Cerebellar cortex (tissue), 1 donor: ENCODE data around the gene TRAPPC4.
A peak's percentile ranks its signal among the peaks of the same experiment; 100 is the strongest.
"Not testable (repeated sequence)": the region's sequence is repeated elsewhere in the genome, so short reads cannot be mapped to it uniquely, and the experiment has no call there.

ENCODE experiments used
- DNase-seq: peaks from one replicate; pipeline ENCODE4 v3.0.0-alpha.2; 2015; ENCODE audit warnings: low spot score

The TRAPPC4 gene

DNA sequence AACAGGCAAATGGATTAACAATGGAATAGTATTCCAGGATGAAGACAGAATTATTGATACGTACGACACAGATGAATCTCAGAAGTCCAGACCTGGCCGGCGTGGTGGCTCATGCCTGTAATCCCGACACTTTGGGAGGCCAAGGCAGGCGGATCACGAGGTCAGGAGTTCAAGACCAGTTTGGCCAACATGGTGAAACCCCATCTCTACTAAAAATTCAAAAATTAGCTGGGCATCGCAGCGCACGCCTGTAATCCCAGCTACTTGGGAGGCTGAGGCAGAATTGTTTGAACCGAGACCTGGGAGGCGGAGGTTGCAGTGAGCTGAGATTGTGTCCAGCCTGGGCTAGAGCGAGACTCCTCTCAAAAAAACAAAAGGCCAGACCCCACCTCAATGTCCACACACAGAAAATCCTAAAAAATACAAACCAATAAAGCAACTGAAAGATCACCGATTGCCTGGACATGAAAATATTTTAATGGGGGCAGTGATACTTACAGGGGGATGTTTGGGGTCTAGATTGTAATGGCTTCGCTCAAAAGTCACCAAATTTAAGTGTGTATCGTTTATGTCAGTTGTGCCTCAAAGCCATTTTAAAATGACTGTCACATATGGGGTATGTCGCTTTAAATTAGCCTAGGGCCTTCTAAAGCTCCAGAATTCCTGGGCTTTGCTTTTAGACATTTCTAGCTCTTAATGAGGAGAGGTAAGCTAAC lies 4.2 kb upstream of the TRAPPC4 start:
- no peak for DNase-seq

DNA sequence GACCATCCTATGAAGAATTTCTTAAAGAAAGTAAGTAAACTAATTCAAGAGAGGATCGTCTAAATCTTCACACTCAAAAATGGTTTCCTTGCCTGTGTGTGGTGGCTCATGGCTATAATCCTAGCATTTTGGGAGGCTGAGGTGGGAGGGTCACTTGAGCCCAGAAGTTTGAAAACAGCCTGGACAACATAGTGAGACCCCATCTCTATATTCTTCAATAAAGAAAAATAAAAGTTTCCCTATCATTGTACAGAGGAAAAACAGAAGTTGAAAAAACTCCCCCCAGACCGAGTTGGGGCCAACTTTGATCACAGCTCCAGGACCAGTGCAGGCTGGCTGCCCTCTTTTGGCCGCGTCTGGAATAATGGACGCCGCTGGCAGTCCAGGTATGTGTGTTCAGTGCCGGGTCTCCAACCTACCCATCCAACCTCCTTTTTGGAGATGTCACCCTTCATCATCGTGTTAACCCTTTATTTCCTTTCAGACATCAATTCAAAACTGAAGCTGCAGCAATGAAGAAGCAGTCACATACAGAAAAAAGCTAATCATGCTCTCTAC lies 3.4 kb upstream of the TRAPPC4 start:
- DNase-seq: peak; percentile 40

DNA sequence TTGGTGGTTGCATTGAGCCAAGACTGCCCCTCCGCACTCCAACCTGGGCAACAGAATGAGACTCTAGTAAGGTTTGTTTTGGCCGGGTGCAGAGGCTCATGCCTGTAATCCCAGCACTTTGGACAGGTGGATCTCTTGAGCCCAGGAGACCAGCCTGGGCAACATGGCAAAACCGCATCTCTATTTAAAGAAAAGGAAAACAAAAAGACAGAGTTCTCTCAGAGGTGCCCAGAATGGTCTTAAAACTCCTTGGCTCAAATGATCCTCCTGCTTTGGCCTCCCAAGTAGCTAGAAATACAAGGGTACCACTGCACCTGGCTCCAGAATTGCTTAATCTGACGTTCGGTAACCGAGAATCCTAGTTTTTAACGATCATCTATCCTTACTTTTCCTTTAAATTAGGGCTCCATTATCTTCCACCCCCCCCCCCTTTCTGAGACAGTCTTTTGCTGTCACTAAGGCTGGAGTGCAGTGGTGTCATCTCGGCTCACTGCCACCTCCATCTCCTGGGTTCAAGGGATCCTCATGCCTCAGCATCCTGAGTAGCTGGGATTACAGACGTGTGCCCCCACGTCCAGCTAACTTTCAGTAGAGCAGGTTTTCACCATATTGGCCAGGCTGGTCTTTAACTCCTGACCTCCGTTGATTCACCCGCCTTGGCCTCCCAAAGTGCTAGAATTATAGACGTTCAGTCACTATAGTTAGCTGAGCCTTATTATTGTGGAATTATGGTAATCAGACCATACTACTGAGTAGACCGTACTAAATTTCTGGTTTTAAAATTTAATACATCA lies 2.2 kb upstream of the TRAPPC4 start:
- no peak for DNase-seq

DNA sequence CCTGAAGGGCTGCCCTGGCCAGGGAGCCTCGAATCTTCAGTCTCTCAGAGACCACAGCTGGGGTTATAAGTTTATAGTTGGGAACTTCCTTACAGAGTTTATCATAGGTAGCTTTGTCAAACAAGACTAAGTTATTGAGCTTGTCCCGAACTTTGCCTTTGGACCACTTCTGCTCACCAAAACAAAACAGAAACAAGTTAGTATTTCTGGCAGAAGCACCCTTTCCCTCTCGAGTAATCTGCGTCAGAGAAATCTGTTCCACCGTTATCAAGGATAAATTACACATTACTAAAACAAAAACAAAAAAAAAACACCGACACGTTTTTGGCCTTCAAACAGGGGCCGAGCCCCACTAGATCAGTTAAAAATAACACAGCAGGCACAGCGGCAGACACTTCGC lies 1.2 kb upstream of the TRAPPC4 start:
- DNase-seq: not testable (repeated sequence)

DNA sequence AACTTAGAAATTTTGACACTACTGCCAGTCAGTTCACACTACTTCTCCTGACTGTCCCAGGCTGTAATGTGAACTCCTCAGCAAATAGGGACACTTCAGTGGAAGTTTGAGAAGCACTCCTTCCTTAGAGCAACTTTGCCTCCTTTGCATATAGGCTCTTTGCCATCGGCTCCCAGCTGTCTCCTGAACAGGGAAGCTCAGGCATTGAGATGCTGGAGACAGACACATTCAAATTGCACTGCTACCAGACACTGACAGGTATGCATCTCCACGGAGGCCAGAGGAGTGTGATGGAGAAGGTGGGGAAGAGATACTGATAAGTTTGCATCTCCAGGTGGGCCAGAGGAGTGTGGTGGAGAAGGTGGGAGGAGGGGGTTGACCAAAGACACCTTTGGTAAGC lies 1.4 kb downstream of the TRAPPC4 start:
- no peak for DNase-seq

DNA sequence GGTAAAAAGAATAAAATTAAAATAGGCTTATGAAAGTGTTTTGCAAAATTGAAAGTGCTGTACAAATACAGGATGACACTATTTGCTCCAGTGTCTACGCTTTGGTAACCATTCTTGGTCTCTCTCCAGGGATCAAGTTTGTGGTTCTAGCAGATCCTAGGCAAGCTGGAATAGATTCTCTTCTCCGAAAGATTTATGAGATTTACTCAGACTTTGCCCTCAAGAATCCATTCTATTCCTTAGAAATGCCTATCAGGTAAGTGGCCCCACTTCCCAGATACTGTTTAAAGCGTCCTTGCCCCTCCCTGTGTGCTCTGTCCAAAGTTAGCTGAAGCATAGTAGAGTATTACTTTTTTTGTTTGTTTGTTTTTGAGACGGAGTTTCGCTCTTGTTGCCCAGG lies 3.1 kb downstream of the TRAPPC4 start:
- DNase-seq: no peak

DNA sequence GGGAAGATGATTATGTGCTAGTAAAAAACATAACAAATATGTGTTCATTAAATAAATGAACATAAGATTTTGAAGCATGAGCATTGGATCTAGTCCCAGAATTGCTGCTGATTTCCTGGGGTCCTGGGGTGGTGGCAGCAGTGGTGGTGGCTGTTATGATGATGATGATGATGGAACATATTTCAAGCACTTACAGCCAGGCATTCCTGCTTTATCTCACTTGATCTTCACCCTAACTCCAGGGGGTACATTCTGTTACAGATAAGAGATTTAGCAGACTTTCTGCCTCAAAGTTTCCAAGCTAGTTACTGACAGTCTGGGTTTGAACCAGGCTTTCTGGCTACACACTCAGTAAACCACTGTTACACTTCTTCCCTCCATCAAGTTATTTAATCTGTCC lies 5.2 kb downstream of the TRAPPC4 start:
- DNase-seq: no peak

DNA sequence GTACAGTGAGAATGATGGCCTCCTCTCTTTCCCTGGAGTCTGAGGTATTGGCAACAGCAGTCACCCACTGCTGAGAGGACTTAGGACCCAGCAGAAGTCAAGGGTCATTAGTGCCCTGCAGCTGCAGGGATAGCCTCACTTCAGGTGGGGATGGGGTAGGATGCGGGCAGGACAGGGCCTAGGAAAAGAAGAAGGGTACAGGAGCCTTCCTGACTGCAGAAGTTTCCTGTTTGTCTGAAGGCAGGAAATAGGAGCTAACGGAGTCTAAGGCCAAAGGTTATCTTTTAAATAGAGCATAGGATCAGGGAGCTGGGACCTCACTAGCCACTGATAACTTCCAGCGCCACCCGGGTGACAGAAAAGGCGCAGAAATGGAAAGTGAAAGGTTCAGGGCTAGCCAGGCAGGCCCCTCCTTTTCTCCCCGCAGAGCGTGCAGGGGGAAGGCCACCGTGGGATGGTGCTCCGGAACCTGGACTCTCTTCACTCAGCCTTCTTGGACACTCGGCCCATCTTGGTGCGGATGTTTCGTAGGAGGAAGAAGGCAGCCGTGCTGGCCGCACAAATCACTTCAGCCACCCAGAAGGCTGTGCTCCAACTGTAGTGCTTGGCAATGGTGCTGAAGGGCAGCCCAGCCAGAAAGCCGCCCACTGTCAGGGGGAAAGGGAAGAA lies 6.0 kb downstream of the TRAPPC4 start:
- no peak for DNase-seq

DNA sequence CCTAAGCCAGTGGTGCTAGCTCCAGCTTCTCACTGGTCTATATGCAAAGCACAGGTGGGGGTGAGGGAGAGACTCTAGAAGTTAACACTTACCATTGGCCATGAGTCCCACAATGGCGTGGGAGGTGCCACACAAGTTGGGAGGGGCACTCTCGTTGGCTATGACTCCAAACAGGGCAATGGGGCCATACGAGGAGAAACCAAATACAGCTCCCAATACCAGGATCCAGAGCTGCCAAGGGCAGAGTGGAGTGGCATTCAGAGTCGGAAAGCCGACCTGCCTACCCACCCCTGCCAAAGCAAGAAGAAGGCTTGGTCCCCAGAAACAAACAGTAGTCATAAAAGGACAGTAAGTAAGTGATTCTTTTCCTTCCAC lies 6.5 kb downstream of the TRAPPC4 start:
- no peak for DNase-seq

DNA sequence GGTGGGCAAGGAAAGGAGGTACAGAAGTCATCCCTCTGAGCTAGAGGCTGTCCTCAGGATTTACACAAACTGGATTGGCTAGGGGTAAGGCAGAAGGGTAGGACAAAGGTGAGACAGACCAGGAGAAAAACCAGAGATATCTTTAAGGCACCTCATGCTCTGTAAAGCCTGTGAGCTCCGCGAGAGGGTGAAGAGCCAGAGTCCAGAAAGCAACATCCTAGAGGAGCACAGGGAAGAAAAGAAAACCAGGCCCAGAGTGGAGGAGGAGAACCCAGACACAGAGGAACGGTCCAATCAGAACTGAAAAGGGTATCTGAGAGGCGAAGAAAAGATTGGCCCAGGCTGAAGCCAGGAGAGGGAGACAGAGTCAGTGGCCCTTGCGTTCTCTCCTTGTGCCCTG lies 7.0 kb downstream of the TRAPPC4 start:
- no peak for DNase-seq

DNA sequence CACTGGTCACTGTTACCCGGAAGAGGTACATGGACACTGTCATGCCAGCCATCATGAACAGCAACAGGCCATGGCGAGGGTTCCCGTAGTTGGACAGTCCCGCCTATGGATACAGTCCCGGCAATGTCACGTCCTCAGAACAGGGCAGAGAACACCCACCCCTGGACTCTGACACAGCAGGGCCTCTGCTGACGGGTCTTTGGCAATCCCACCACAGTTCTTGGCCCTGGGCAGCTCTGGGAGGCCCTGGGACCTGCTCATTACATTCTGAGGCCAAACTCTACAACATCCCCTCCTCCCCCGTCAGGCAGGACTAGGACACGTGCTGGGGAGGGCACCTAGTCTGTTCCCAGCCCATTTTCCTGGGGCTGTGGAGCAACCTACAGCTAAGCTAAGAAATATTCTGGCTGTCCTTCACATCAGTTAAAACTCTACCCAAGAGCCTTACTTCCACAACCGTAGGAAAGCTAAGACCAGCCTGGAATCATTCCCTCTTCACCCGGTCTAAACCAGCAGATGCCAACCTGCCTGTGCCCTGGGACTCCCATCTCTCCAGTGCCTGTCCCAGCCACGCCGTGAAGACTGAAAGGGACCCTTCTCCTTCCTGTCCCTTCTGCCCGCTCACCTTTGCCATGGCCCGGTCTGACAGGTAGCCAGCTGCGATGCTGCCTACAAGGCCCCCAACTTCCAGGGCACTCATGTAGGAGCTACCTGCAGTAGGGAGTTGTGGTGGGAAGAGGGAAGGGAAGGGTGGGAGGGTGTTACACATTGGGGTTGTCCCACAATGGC lies 7.6 kb downstream of the TRAPPC4 start:
- DNase-seq: no peak

DNA sequence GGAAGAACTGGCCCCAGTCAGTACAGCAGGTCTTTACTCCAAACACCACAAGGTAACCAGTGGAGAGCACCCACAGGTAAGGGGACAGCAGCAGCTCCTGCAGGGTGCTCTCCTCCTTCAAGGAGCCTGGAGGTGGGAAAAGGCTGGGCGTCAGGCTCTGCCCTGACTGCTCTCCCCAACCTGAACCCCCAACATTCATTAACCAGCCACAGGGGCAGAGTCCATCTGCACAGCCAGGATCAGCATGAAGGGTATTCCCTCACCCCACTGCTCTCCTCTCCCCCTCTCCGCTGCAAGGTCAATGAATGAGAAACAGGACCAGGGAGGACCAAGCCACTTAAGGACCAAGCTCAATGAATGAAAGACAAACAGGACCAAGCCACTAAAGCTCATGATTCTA lies 8.4 kb downstream of the TRAPPC4 start:
- no peak for DNase-seq

DNA sequence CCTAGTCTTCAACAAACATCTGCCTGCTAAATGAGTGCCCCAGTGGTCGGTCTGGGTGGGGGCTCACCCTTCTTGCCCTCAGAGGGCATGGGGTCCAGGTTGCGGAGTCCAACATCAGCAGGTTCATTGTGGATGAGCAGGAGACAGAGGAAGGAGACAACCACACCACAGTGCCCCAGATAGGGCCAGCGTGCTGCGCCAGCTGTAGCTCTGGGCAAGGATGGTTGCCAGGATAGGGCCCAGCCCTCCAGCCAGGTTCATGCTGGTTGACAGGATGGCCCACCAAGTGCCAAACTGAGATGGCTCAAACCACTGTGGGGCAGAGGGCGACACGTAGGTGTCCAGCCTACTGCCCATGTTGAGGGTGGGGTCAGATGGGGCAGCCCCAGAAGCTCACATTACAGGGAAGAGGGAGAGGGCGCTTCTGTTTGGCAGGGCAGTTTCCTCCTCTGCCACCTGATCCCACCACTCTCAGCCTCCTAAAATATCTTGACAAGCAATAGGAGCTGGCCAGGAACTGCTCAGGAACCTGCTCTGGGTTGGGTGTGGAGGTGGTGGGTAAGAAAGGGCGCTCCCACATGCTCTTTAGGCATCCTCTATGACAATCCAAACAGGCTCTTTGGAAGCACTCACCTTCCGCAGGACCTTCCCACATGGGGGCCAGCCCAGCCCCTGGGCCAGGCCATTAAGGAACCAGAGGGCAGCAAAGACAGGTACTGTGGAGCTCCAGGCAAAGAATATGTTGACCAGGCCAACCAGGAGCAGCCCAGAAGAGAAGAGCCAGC lies 9.2 kb downstream of the TRAPPC4 start:
- no peak for DNase-seq

DNA sequence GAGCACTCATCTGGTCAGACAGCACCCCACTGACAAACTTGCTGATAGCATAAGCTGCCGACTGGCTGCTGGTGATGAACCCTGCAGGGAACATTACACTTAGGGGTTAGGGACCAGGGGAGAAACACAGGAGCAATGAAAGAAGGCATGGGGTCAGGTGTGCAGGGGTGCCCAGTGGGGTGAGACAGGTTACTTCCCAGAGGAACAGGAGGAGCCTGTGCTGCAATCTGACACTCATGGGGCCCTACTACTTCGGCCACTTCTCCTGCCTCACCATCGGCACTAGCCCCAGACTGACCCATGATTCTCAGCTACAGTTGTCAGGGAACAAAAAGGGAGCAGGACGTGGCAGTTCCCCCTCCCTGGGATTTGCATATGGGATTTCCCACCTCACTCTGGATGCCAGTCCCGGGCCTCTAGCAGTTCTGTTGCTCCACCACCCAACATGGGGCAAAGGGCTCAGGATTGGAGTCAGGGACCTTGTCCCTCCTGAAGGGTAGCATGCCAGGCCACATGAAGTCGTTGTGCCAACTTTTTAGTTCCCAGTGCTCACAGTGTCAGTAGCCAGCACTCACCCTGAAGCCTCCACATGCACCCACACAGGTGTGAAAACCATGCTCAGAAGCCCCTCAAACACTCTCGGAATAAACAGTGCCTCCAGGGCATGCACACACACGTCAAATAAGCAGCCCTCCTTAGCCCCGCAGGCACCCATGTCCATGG lies 9.9 kb downstream of the TRAPPC4 start:
- DNase-seq: no peak

DNA sequence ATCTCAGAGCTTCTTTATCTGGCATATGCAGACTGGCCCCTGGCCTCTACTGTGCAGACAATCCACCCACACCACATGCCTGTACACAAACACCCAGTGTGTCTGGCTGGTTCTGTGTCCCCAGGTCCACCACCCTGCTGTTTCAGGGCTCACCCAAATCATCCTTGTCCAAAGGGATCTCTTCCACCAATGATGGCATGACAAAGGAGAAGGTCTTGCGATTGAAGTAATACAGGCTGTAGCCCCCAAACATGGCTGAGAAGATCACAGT lies 10.4 kb downstream of the TRAPPC4 start:
- no peak for DNase-seq

DNA sequence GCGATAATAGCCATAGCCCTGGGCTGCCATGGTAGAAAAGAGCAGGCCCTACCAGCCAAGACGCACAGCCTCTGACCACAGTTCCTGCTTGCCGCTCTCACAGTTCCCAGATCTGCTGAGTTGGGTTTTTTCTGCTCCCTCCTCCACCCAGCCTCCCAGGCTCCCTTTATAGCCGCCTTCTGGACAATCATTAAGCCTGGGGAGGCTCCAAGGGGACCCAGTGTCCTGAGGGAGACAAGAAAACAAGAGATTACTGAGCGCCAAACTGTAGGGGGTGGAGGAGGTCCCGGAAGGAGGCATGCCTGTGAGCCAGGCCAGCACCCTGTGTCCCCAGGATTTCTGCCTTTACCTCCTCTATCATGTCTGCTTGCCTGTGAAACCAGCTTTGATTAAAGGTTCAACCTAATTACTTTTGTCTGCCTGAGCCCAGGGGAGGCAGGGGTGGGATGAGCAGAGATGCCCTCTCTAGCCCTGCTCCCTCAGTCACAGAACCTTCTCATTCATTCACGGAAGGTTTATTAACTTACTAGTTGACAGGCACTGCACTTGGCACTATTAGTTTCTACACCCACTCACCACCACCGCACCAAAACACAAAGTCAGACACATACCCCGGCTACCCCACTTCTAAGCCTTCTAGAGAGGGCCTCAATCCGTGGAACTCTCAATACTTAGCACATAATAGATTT lies 10.9 kb downstream of the TRAPPC4 start:
- peak; percentile 38 for DNase-seq

DNA sequence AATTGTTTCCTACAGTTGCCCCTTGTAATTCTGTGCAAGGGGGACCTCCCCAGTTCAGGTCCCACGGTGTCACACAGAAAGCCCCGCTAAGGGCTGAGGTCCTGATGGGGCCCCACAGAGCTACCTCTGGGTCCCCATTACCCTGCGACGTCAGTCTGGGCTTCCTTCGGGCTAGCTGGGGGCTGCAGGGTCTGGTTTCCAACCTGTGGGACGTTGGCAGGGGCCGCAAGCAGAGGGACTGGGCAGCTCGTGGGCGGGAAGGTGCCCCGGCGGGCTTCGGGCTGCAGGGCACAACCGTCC lies 11.4 kb downstream of the TRAPPC4 start:
- no peak for DNase-seq

DNA sequence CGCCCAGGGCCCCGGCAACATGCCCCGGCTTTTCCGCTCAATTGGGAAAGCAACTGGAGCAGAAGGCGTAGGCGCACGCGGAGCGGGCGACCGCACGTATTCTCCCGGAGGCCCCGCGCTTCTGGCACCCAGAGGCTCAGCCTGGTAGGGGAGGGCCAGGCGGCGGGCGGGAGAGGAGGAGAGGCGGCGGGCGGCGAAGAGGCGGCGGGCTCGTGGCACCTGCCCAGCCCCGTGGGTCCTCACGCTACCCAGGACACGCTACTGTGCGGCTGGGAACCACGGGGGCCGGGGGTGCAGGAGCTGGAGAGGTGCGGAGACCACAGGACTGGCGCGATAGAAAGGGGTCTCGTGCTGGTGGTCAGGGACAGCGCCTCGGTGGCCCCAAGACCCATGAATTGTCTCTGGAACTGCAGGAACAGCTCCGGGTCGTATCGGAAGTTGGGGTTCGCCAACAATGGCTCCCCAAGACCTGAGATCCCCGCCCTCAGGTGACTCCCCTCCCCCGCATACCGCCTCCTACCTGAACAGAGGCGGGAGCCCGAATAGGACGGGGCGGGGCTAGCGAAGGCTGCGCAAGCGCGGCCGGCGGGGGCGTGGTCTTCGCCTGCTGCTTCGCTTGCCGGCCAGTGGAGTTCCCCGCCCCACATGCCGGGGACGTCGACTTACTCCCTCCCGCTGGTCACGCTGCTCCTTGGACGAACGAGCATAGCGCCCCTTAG lies 11.9 kb downstream of the TRAPPC4 start, which contains the start of gene SLC37A4:
Gene SLC37A4 (minus strand): TSS at position 549 of the 719 bp plus-strand sequence.
- peak; percentile 98 for DNase-seq

DNA sequence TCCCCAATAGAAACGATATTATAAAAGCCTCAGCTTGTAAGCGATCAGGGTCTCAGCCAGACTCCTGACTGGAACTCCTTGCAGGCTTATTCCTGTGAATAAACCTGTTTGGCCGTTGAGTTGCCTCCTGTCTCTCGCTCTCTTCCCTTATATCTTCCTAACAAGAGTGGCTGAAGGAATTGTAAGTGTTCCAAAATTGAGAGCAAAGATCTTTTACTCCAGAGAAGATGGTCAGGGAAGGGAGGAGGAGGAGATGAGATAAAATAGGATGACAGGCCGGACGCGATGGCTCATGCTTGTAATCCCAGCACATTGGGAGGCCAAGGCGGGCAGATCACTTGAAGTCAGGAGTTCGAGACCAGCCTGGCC lies 13.3 kb downstream of the TRAPPC4 start:
- DNase-seq: no peak

DNA sequence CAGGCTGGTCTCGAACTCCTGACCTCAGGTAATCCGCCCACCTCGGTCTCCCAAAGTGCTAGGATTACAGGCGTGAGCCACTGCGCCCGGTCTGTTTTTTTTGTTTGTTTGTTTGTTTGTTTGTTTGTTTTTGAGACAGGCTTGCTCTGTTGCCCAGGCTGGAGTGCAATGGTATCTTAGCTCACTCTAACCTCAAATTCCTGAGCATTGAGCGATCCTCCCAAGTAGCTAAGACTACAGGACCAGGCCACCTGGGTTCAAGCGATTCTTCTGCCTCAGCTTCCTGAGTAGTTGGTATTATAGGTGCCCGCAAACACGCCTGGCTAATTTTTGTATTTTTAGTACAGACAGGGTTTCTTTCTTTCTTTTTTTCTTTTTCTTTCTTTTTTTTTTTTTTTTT lies 14.9 kb downstream of the TRAPPC4 start:
- DNase-seq: not testable (repeated sequence)
